Hematopoietic multipotent progenitor cell treated with erythropoietin and hydrocortisone succinate and interleukin-3 and kit ligand, for 8 days (in vitro differentiated cells): ENCODE measurements around the gene CEACAM16.

Experiments used
- DNase-seq: peaks from one replicate; pipeline ENCODE4 v3.0.0-alpha.2; 2015

Gene CEACAM16

GRCh38 chr19:44726465-44726864 is 27.5 kb downstream of the CEACAM16 start:
- no peak for DNase-seq

GRCh38 chr19:44728178-44728577 is 29.2 kb downstream of the CEACAM16 start:
- no peak for DNase-seq

GRCh38 chr19:44729516-44730033 is 30.6 kb downstream of the CEACAM16 start:
- no peak for DNase-seq

- DNase-seq = no peak
Observed at GRCh38 chr19:44731081-44731480, 32.1 kb downstream of the CEACAM16 start.

GRCh38 chr19:44731622-44732021 is 32.7 kb downstream of the CEACAM16 start:
- no peak for DNase-seq

GRCh38 chr19:44732235-44733014 is 33.5 kb downstream of the CEACAM16 start:
- no peak for DNase-seq

GRCh38 chr19:44734357-44734756 is 35.4 kb downstream of the CEACAM16 start:
- DNase-seq = no peak

GRCh38 chr19:44735011-44735410 is 36.1 kb downstream of the CEACAM16 start:
- no peak for DNase-seq

- DNase-seq = no peak
Observed at GRCh38 chr19:44737238-44738071, 38.5 kb downstream of the CEACAM16 start.

- DNase-seq = no peak
Observed at GRCh38 chr19:44738136-44738535, 39.2 kb downstream of the CEACAM16 start.

- DNase-seq = no peak
Observed at GRCh38 chr19:44738603-44739558, 39.9 kb downstream of the CEACAM16 start.

GRCh38 chr19:44740351-44740824 is 41.4 kb downstream of the CEACAM16 start:
- DNase-seq = peak; percentile 20

- DNase-seq = no peak
Observed at GRCh38 chr19:44741258-44741731, 42.3 kb downstream of the CEACAM16 start.

- peak; percentile 90 for DNase-seq
Observed at GRCh38 chr19:44741841-44742329, 42.9 kb downstream of the CEACAM16 start.

GRCh38 chr19:44742330-44743061 is 43.5 kb downstream of the CEACAM16 start:
- no peak for DNase-seq

GRCh38 chr19:44744871-44745332 is 46.0 kb downstream of the CEACAM16 start:
- DNase-seq = no peak

GRCh38 chr19:44745341-44745831 is 46.4 kb downstream of the CEACAM16 start:
- DNase-seq = no peak

- DNase-seq = no peak
Observed at GRCh38 chr19:44745887-44746600, 47.1 kb downstream of the CEACAM16 start.

- DNase-seq = no peak
Observed at GRCh38 chr19:44746616-44746945, 47.6 kb downstream of the CEACAM16 start.

- DNase-seq = peak; percentile 78
Observed at GRCh38 chr19:44746946-44747738, 48.2 kb downstream of the CEACAM16 start.
